Measurements from ENCODE around the gene RBM33. TPM values are rescaled to one million over a fixed set of nuclear protein-coding genes. Genes with fewer than 3 reads are reported as not detected.

Gene RBM33
- total and polyA plus RNA-seq, 10 of the 15 experiments (the other 5 are each of a cell fraction or from before 2014, with no cell fraction given) = 4.7 to 67.2 (median 24.3) TPM

GRCh38 chr7:155715111-155715805 lies 70.8 kb downstream of the RBM33 start:
- FAIRE-seq = no peak
- intact Hi-C loops (cut with micrococcal nuclease; ENCODE audit: unreplicated experiment) = no loop called here

More at GRCh38 chr7:155715111-155715805, 70.8 kb downstream of the RBM33 start:
- no peak overlapping the region for H3K9ac ChIP-seq (ENCODE audit: control insufficient read depth, insufficient read depth, low read length)
- 97% methylated on average over 11 of the region's 11 CpGs for WGBS (ENCODE audit: insufficient coverage, insufficient replicate concordance, low lambda C conversion rate, missing lambda C conversion rate)
- peaks cover 8% of the 10 kb centered on the region for H3K79me2 ChIP-seq (ENCODE audit: control insufficient read depth, insufficient read depth, low read length)
- H3K4me1 ChIP-seq (ENCODE audit: control insufficient read depth, insufficient read depth, low read length) = peaks cover under 1% of the 10 kb centered on the region; the same call in 1 of the 2 replicates
- ChIA-PET CTCF (interaction anchor here (1.7 to 3.9 kb wide), 2 partner anchors 52 to 116 kb away, joined by 6 to 14 read pairs; no protein-coding TSS in a partner anchor), POLR2A (interaction anchor here (1.2 kb wide), 1 partner anchor 31 kb away, joined by 3 read pairs; no protein-coding TSS in a partner anchor), SMC1A (ENCODE audit: uncharacterized antibody, unreplicated experiment) (interaction anchor here (0.9 to 1.5 kb wide), 4 partner anchors 9 to 121 kb away, joined by 3 to 8 read pairs (median 5); no protein-coding TSS in a partner anchor), RAD21 (ENCODE audit: unreplicated experiment) (interaction anchor here (1.6 kb wide), 1 partner anchor 53 kb away, joined by 6 read pairs; no protein-coding TSS in a partner anchor)
- H3K27ac ChIP-seq (ENCODE audit: control insufficient read depth, insufficient read depth) = no peak overlapping the region
- H4K20me1 ChIP-seq (ENCODE audit: control insufficient read depth, insufficient read depth) = no peaks in the 10 kb centered on the region; the same call in 1 of the 2 replicates
- no peaks in the 10 kb centered on the region for H3K27me3 ChIP-seq (replicated peaks in 1 of 2; ENCODE audit: control insufficient read depth in 2 of 2, insufficient read depth in 2 of 2, low read length in 1 of 2)
- no TSS peak for BruUV-seq (replicated peaks)
- in situ Hi-C loops (cut with MboI) = no loop called here
- peaks cover 23 to 40% of the 10 kb centered on the region in 2 experiments for H3K36me3 ChIP-seq (ENCODE audit: control insufficient read depth in 2 of 2, insufficient read depth in 2 of 2, low read length in 1 of 2)
- TF ChIP-seq NFXL1 (IDR thresholded peaks at IDR 0.05; ENCODE audit: borderline replicate concordance) (no peak), SIX5 (IDR thresholded peaks at IDR 0.05; ENCODE audit: low read depth, low read length, severe bottlenecking) (no peak), CBX3 (IDR thresholded peaks at IDR 0.05; ENCODE audit: borderline replicate concordance, low read depth) (no peak), E2F8 (IDR thresholded peaks at IDR 0.05; ENCODE audit: low read depth, partially characterized antibody) (no peak), TARDBP (IDR thresholded peaks at IDR 0.05; ENCODE audit: borderline replicate concordance) (no peak), MTA2 (IDR thresholded peaks at IDR 0.05; ENCODE audit: low read depth) (no peak), BCLAF1 (IDR thresholded peaks at IDR 0.05) (no peak), NBN (IDR thresholded peaks at IDR 0.05) (no peak), MEF2A (IDR thresholded peaks at IDR 0.05; ENCODE audit: insufficient read depth, low read depth, low read length) (no peak), RB1 (IDR thresholded peaks at IDR 0.05; ENCODE audit: borderline replicate concordance) (no peak), HDAC6 (IDR thresholded peaks at IDR 0.05; ENCODE audit: unreplicated experiment) (no peak)
- no peak overlapping the region for H2AFZ ChIP-seq (ENCODE audit: control insufficient read depth, low read depth, low read length)
- no peaks in the 10 kb centered on the region for H3K9me3 ChIP-seq (replicated peaks; ENCODE audit: control insufficient read depth, insufficient read depth, low read length)
- H3K4me3 ChIP-seq = no peak overlapping the region
- DNase-seq (ENCODE audit: low read depth, low spot score) = no peak
- no peak for ATAC-seq
- H3K4me2 ChIP-seq (ENCODE audit: control insufficient read depth, insufficient read depth) = no peak overlapping the region
